ENCODE data around the gene FBXO34.

DNA sequence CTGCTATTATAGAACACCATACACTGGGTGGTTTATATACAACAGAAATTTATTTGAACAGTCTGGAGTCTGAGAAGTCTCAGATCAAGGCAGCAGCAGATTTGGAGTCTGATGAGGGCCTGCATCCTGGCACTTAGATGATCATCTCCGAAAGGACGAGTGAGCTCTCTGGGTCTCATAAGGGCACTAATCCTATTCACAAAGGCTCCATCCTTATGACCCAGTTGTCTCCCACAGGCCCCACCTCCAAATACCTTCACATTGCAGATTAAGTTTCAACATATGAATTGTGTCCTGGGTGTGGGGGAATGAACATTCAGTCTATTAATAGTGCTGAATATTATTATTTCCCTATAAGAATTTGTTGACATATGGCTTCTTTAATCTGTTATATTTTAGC, 53.6 kb downstream of the FBXO34 start:
- TF ChIP-seq CTCF (IDR thresholded peaks at IDR 0.05) (no peak), EP300 (IDR thresholded peaks at IDR 0.05) (no peak), POLR2A (IDR thresholded peaks at IDR 0.05) (no peak)
